ENCODE results near the gene ACKR4. TPM values are rescaled to one million over a fixed set of nuclear protein-coding genes. Genes with fewer than 3 reads are reported as not detected.
"Not testable (repeated sequence)": the region's sequence is repeated elsewhere in the genome, so short reads cannot be mapped to it uniquely, and the experiment has no call there.

The ACKR4 gene
- total RNA-seq, 1 experiment from 2014 or later = not detected

- Mint-ChIP-seq H3K36me3 (ENCODE audit: insufficient read depth, unreplicated experiment) (peaks cover 18% of the 10 kb centered on the region), H3K27ac (ENCODE audit: unreplicated experiment) (no peak overlapping the region), H3K4me1 (ENCODE audit: low read depth, unreplicated experiment) (no peaks in the 10 kb centered on the region), H3K4me3 (ENCODE audit: unreplicated experiment) (no peak overlapping the region), H3K9me3 (ENCODE audit: unreplicated experiment) (no peaks in the 10 kb centered on the region), H3K27me3 (ENCODE audit: insufficient read depth, unreplicated experiment) (no peaks in the 10 kb centered on the region)
- intact Hi-C loops (cut with micrococcal nuclease; ENCODE audit: unreplicated experiment) = no loop called here
- Histone ChIP-seq H3K4me3 (ENCODE audit: low read depth, low read length) (no peak overlapping the region), H3K36me3 (ENCODE audit: control insufficient read depth, insufficient read depth, low read length) (no peaks in the 10 kb centered on the region; the same call in none of the 2 replicates), H3K4me1 (0 out of 2 replicates have a peak, but pooled peaks cover 3% of the 10 kb centered on the region), H3K9me3 (no peaks in the 10 kb centered on the region), H3K27me3 (replicated peaks; ENCODE audit: control insufficient read depth, insufficient read depth, low read length) (no peaks in the 10 kb centered on the region)
- TF ChIP-seq, protein P1, sequence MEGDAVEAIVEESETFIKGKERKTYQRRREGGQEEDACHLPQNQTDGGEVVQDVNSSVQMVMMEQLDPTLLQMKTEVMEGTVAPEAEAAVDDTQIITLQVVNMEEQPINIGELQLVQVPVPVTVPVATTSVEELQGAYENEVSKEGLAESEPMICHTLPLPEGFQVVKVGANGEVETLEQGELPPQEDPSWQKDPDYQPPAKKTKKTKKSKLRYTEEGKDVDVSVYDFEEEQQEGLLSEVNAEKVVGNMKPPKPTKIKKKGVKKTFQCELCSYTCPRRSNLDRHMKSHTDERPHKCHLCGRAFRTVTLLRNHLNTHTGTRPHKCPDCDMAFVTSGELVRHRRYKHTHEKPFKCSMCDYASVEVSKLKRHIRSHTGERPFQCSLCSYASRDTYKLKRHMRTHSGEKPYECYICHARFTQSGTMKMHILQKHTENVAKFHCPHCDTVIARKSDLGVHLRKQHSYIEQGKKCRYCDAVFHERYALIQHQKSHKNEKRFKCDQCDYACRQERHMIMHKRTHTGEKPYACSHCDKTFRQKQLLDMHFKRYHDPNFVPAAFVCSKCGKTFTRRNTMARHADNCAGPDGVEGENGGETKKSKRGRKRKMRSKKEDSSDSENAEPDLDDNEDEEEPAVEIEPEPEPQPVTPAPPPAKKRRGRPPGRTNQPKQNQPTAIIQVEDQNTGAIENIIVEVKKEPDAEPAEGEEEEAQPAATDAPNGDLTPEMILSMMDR (IDR thresholded peaks at IDR 0.05; ENCODE audit: insufficient read depth in 1 of 2, low read depth in 1 of 2, low read length in 1 of 2, severe bottlenecking in 1 of 2, unreplicated experiment in 1 of 2) = no peak
- ChIA-PET POLR2A (no interaction called here), CTCF (no interaction called here)
- BruUV-seq (replicated peaks) = no TSS peak
- DNase-seq = no peak
These were observed 744 bp upstream of the ACKR4 start for GRCh38 chr3:132596326-132596725.

GRCh38 chr3:132597660-132598059 is 590 bp downstream of the ACKR4 start:
- ChIA-PET CTCF (no interaction called here), POLR2A (no interaction called here)
- TF ChIP-seq, protein P1 (IDR thresholded peaks at IDR 0.05; ENCODE audit: insufficient read depth in 1 of 2, low read depth in 1 of 2, low read length in 1 of 2, severe bottlenecking in 1 of 2, unreplicated experiment in 1 of 2) = no peak

GRCh38 chr3:132598181-132598580 is 1.1 kb downstream of the ACKR4 start:
- intact Hi-C loops (cut with micrococcal nuclease; ENCODE audit: unreplicated experiment) = no loop called here
- BruUV-seq (replicated peaks) = no TSS peak

More at GRCh38 chr3:132597660-132598059, 590 bp downstream of the ACKR4 start:
- no peak for DNase-seq
- Histone ChIP-seq H3K27me3 (replicated peaks; ENCODE audit: control insufficient read depth, insufficient read depth, low read length) (no peaks in the 10 kb centered on the region), H3K9me3 (no peaks in the 10 kb centered on the region), H3K36me3 (ENCODE audit: control insufficient read depth, insufficient read depth, low read length) (no peaks in the 10 kb centered on the region; the same call in 1 of the 2 replicates), H3K4me3 (ENCODE audit: low read depth, low read length) (no peak overlapping the region), H3K4me1 (0 out of 2 replicates have a peak, but pooled peaks cover 3% of the 10 kb centered on the region)
- Mint-ChIP-seq H3K27me3 (ENCODE audit: insufficient read depth, unreplicated experiment) (no peaks in the 10 kb centered on the region), H3K4me3 (ENCODE audit: unreplicated experiment) (no peak overlapping the region), H3K9me3 (ENCODE audit: unreplicated experiment) (no peaks in the 10 kb centered on the region), H3K4me1 (ENCODE audit: low read depth, unreplicated experiment) (no peaks in the 10 kb centered on the region), H3K36me3 (ENCODE audit: insufficient read depth, unreplicated experiment) (peaks cover 18% of the 10 kb centered on the region), H3K27ac (ENCODE audit: unreplicated experiment) (no peak overlapping the region)
- BruUV-seq (replicated peaks) = no TSS peak
- intact Hi-C loops (cut with micrococcal nuclease; ENCODE audit: unreplicated experiment) = no loop called here

GRCh38 chr3:132600614-132601013 is 3.5 kb downstream of the ACKR4 start:
- H3K27ac Mint-ChIP-seq (ENCODE audit: unreplicated experiment); POLR2A ChIA-PET; H3K4me1 Mint-ChIP-seq (ENCODE audit: low read depth, unreplicated experiment); H3K36me3 ChIP-seq (ENCODE audit: control insufficient read depth, insufficient read depth, low read length); H3K27me3 ChIP-seq (replicated peaks; ENCODE audit: control insufficient read depth, insufficient read depth, low read length); DNase-seq; H3K9me3 ChIP-seq; CTCF ChIA-PET; H3K27me3 Mint-ChIP-seq (ENCODE audit: insufficient read depth, unreplicated experiment); H3K4me3 ChIP-seq (ENCODE audit: low read depth, low read length); H3K4me3 Mint-ChIP-seq (ENCODE audit: unreplicated experiment); H3K9me3 Mint-ChIP-seq (ENCODE audit: unreplicated experiment); H3K4me1 ChIP-seq; BruUV-seq (replicated peaks); intact Hi-C loops (cut with micrococcal nuclease; ENCODE audit: unreplicated experiment): not testable (repeated sequence)
- peaks cover 16% of the 10 kb centered on the region for H3K36me3 Mint-ChIP-seq (ENCODE audit: insufficient read depth, unreplicated experiment)

More at GRCh38 chr3:132598181-132598580, 1.1 kb downstream of the ACKR4 start:
- no peak overlapping the region for H3K4me3 Mint-ChIP-seq (ENCODE audit: unreplicated experiment)
- no peak overlapping the region for H3K4me3 ChIP-seq (ENCODE audit: low read depth, low read length)
- H3K27me3 Mint-ChIP-seq (ENCODE audit: insufficient read depth, unreplicated experiment) = no peaks in the 10 kb centered on the region
- 0 out of 2 replicates have a peak, but pooled peaks cover 3% of the 10 kb centered on the region for H3K4me1 ChIP-seq
- no peaks in the 10 kb centered on the region; the same call in 1 of the 2 replicates for H3K36me3 ChIP-seq (ENCODE audit: control insufficient read depth, insufficient read depth, low read length)
- no peak overlapping the region for H3K27ac Mint-ChIP-seq (ENCODE audit: unreplicated experiment)
- ChIA-PET POLR2A (no interaction called here), CTCF (no interaction called here)
- H3K9me3 ChIP-seq = no peaks in the 10 kb centered on the region
- TF ChIP-seq, protein P1 (IDR thresholded peaks at IDR 0.05; ENCODE audit: insufficient read depth in 1 of 2, low read depth in 1 of 2, low read length in 1 of 2, severe bottlenecking in 1 of 2, unreplicated experiment in 1 of 2) = no peak
- H3K27me3 ChIP-seq (replicated peaks; ENCODE audit: control insufficient read depth, insufficient read depth, low read length) = no peaks in the 10 kb centered on the region
- no peaks in the 10 kb centered on the region for H3K9me3 Mint-ChIP-seq (ENCODE audit: unreplicated experiment)
- H3K36me3 Mint-ChIP-seq (ENCODE audit: insufficient read depth, unreplicated experiment) = peaks cover 18% of the 10 kb centered on the region
- no peak for DNase-seq
- no peaks in the 10 kb centered on the region for H3K4me1 Mint-ChIP-seq (ENCODE audit: low read depth, unreplicated experiment)
